NCI-H2227 treated with DMSO at 0.1 percent for 48 hours (cell line): Measurements from ENCODE around the gene MFN1.

Experiments used
- DNase-seq: peaks from one replicate; lab custom pipeline; 2025; lab: John Stamatoyannopoulos, UW

MFN1 gene

DNA sequence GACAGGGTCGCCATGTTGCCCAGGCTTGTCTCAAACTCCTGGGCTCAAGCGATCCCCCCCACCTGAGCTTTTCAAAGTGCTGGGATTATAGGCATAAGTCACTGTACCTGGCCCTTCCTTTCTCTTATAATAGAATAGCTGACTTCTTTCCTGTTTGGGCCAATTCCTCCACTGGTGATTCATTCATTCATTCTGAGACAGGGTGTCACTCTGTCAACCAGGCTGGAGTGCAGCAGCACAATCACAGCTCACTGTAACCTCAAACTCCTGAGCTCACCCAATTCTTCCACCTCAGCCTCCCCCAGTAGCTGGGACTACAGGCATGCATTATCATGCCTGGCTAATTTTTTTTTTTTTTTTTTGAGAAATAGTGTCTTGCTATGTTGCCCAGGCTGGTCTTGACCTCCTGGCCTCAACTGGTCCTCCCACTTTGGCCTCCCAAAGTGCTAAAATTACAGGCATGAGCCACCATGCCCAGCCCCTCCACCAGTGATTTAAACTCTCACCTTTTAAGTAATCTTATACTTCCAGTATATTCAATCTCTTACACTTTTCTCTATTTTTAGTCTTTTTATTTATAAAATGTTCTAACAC, 82.9 kb downstream of the MFN1 start:
- DNase-seq: no peak

DNA sequence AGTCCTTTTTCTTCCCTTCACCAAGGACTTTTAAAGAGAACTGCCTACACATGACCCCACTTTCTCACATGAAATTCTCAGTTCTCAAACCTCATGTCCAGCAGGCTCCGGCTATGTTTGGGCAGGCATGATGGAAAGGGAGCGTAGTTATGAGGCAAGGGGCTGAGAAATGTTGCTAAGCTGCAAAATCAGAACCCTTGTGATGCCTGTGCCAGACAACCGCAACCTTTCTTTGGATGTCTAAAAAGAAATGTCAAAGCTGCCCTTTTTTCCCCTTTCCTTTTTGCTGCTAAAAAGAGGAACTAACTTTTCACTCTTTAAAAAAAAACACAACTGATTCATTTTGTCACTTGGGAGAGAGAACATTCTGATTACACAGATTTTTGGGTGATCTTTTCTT, 84.5 kb downstream of the MFN1 start:
- no peak for DNase-seq

DNA sequence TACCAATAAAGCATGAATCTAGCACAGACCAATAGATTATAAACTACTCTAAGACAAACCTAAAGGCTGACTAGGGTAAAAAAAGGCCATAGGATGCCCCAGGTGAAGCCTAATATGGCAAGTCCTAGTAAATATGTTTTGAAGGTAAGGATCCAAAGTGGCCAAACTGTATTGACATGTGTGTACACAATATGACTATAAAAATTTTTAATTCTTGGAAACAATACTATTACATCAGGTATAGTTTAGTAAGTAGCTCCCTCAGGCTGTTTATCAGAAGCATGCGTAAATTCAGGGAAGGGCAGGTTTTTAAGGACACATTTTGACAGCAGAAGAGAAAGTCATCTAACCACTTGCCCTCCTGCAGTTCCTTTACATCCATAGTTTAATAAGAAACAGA, 84.9 kb downstream of the MFN1 start:
- no peak for DNase-seq

DNA sequence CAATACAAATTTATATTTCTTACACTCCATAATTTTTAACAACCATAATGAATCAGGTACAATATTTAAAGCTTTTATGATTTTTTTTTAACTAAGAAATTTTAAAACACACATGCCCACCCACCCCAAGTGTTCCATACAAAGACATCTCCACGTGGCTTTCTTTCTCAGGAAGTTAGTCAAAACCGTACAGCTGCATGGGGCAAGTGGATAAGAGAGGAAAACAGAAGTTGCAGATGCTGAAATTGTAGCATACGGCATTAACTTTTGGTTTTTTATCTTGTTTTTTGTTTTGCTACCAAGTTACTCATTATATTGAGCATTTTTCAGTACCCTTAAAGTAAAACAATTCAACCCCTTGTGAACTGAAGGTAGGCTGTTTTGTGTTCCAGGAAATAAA, 89.0 kb downstream of the MFN1 start:
- DNase-seq: no peak

DNA sequence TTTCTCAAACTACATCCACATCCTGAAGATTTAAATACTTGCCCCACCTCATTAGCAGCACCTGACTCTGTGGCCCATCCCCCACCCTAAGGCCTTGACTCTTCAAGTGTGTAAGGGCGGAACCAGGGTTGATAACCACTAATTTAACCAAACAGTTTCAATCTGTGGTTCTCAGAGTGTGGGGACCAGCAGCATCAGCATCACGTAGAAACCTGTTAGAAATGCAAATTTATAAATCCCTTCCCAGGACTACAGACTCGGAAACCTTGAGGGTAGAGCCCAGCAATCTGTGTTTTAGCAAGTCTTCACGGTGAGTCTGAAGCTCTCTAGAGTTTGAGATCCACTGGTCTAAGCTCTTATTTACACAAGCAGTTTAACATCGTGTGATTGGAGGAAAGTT, 91.3 kb downstream of the MFN1 start:
- peak; percentile 32 for DNase-seq
